Subcutaneous abdominal adipose tissue (tissue), 5 donors: ENCODE measurements around the gene VIT.

Experiments used
- H3K27ac ChIP-seq: one replicate; pipeline ENCODE4 v1.7.0; 2013; ENCODE audit warnings: low read depth, mild to moderate bottlenecking, inconsistent platforms, low read length, moderate library complexity
- H3K27me3 ChIP-seq, 5 donors: one replicate each; pipeline ENCODE4 v1.7.0; 2013; ENCODE audit warnings: low read length in 5 of 5, inconsistent platforms in 1 of 5; ENCODE audit not compliant: control insufficient read depth in 5 of 5, insufficient read depth in 4 of 5
- H3K36me3 ChIP-seq, 5 donors: one replicate each; pipeline ENCODE4 v1.7.0; 2013; ENCODE audit warnings: low read length in 5 of 5; ENCODE audit not compliant: control insufficient read depth in 5 of 5, insufficient read depth in 5 of 5
- H3K4me1 ChIP-seq, 5 donors: one replicate each; pipeline ENCODE4 v1.7.0; 2013; ENCODE audit warnings: low read length in 5 of 5, mild to moderate bottlenecking in 3 of 5, moderate library complexity in 1 of 5; ENCODE audit not compliant: control insufficient read depth in 5 of 5, insufficient read depth in 5 of 5
- H3K4me3 ChIP-seq, 5 donors: one replicate each; pipeline ENCODE4 v1.7.0; 2013; ENCODE audit warnings: low read length in 5 of 5, low read depth in 1 of 5
- H3K9ac ChIP-seq, 5 donors: one replicate each; pipeline ENCODE4 v1.7.0; 2013; ENCODE audit warnings: low read length in 5 of 5, mild to moderate bottlenecking in 4 of 5, moderate library complexity in 3 of 5
- H3K9me3 ChIP-seq, 5 donors: one replicate each; pipeline ENCODE4 v1.7.0; 2013; ENCODE audit warnings: low read length in 5 of 5; ENCODE audit not compliant: control insufficient read depth in 5 of 5
- donor health status: healthy.
- donor health status: healthy.
- donor health status: healthy.
- donor health status: healthy.
- donor health status: healthy.

VIT gene

GRCh38 chr2:36729067-36729466 lies 32.6 kb downstream of the VIT start:
- Histone ChIP-seq H3K4me1 (peaks cover 0 to 7% (median 5%) of the 10 kb centered on the region in 5 donors), H3K27me3 (no peaks in the 10 kb centered on the region), H3K4me3 (no peak overlapping the region), H3K36me3 (no peaks in the 10 kb centered on the region), H3K27ac (no peak overlapping the region), H3K9me3 (peaks cover 0 to 8% (median 5%) of the 10 kb centered on the region in 5 donors), H3K9ac (no peak overlapping the region)

GRCh38 chr2:36731941-36732672 lies 35.6 kb downstream of the VIT start:
- H3K27ac ChIP-seq = no peak overlapping the region

GRCh38 chr2:36732673-36733036 lies 36.1 kb downstream of the VIT start:
- Histone ChIP-seq H3K27ac (no peak overlapping the region), H3K9ac (no peak overlapping the region), H3K9me3 (peaks cover 0 to 8% (median 5%) of the 10 kb centered on the region in 5 donors), H3K4me1 (peaks cover 0 to 7% (median 5%) of the 10 kb centered on the region in 5 donors), H3K4me3 (no peak overlapping the region), H3K27me3 (no peaks in the 10 kb centered on the region), H3K36me3 (no peaks in the 10 kb centered on the region)

More at GRCh38 chr2:36731941-36732672, 35.6 kb downstream of the VIT start:
- no peaks in the 10 kb centered on the region for H3K36me3 ChIP-seq
- H3K4me1 ChIP-seq = peaks cover 0 to 7% (median 5%) of the 10 kb centered on the region in 5 donors
- H3K9ac ChIP-seq = no peak overlapping the region
- no peaks in the 10 kb centered on the region for H3K27me3 ChIP-seq
- peaks cover 0 to 8% (median 5%) of the 10 kb centered on the region in 5 donors for H3K9me3 ChIP-seq
- no peak overlapping the region for H3K4me3 ChIP-seq

GRCh38 chr2:36733215-36733614 lies 36.7 kb downstream of the VIT start:
- no peak overlapping the region for H3K4me3 ChIP-seq
- no peaks in the 10 kb centered on the region for H3K36me3 ChIP-seq
- no peak overlapping the region for H3K27ac ChIP-seq
- no peak overlapping the region for H3K9ac ChIP-seq
- H3K27me3 ChIP-seq = no peaks in the 10 kb centered on the region
- H3K9me3 ChIP-seq = peaks cover 0 to 8% (median 5%) of the 10 kb centered on the region in 5 donors
- H3K4me1 ChIP-seq = peaks cover 0 to 7% (median 5%) of the 10 kb centered on the region in 5 donors

GRCh38 chr2:36734304-36734703 lies 37.8 kb downstream of the VIT start:
- Histone ChIP-seq H3K9ac (no peak overlapping the region), H3K27ac (no peak overlapping the region), H3K36me3 (no peaks in the 10 kb centered on the region), H3K4me1 (peaks cover 0 to 7% (median 5%) of the 10 kb centered on the region in 5 donors), H3K4me3 (no peak overlapping the region), H3K9me3 (peaks cover 0 to 8% (median 5%) of the 10 kb centered on the region in 5 donors), H3K27me3 (no peaks in the 10 kb centered on the region)

GRCh38 chr2:36737131-36737750 lies 40.7 kb downstream of the VIT start:
- Histone ChIP-seq H3K36me3 (no peaks in the 10 kb centered on the region), H3K4me1 (peaks cover 0 to 7% (median 5%) of the 10 kb centered on the region in 5 donors), H3K9ac (no peak overlapping the region), H3K27ac (no peak overlapping the region), H3K9me3 (no peaks in the 10 kb centered on the region), H3K4me3 (no peak overlapping the region), H3K27me3 (no peaks in the 10 kb centered on the region)

- Histone ChIP-seq H3K4me3 (no peak overlapping the region), H3K9me3 (peaks cover 0 to 4% (median 0%) of the 10 kb centered on the region in 5 donors), H3K4me1 (no peaks in the 10 kb centered on the region), H3K27ac (no peak overlapping the region), H3K27me3 (no peaks in the 10 kb centered on the region), H3K9ac (no peak overlapping the region), H3K36me3 (peaks cover 0 to 5% (median 0%) of the 10 kb centered on the region in 5 donors)
Observed at GRCh38 chr2:36740061-36740460, 43.6 kb downstream of the VIT start.

GRCh38 chr2:36741188-36741837 lies 44.8 kb downstream of the VIT start:
- Histone ChIP-seq H3K4me1 (no peaks in the 10 kb centered on the region), H3K27me3 (no peaks in the 10 kb centered on the region), H3K9me3 (peaks cover 0 to 4% (median 0%) of the 10 kb centered on the region in 5 donors), H3K4me3 (no peak overlapping the region), H3K27ac (no peak overlapping the region), H3K9ac (no peak overlapping the region), H3K36me3 (peaks cover 0 to 5% (median 0%) of the 10 kb centered on the region in 5 donors)

GRCh38 chr2:36743954-36744353 lies 47.4 kb downstream of the VIT start:
- H3K9me3 ChIP-seq = peaks cover 0 to 4% (median 0%) of the 10 kb centered on the region in 5 donors
- no peak overlapping the region for H3K27ac ChIP-seq
- H3K36me3 ChIP-seq = peaks cover 0 to 5% (median 0%) of the 10 kb centered on the region in 5 donors
- H3K27me3 ChIP-seq = no peaks in the 10 kb centered on the region
- H3K9ac ChIP-seq = no peak overlapping the region
- H3K4me1 ChIP-seq = no peaks in the 10 kb centered on the region
- no peak overlapping the region for H3K4me3 ChIP-seq

GRCh38 chr2:36748166-36748565 lies 51.7 kb downstream of the VIT start:
- Histone ChIP-seq H3K9me3 (peaks cover 0 to 4% (median 0%) of the 10 kb centered on the region in 5 donors), H3K27me3 (peaks cover 0 to 3% (median 0%) of the 10 kb centered on the region in 5 donors), H3K36me3 (peaks cover 0 to 7% (median 0%) of the 10 kb centered on the region in 5 donors), H3K27ac (no peak overlapping the region), H3K9ac (no peak overlapping the region), H3K4me3 (no peak overlapping the region), H3K4me1 (no peaks in the 10 kb centered on the region)
